HFF-Myc (cell line): ENCODE results near the gene GABBR2.

Experiments used
- DNase-seq: peaks from one replicate; pipeline ENCODE4 v3.0.0-alpha.2; 2011; ENCODE audit warnings: low read depth; ENCODE audit errors: extremely low read depth
- H3K4me3 ChIP-seq: replicated peaks from 2 replicates; pipeline ENCODE4 v1.5.1; 2011; ENCODE audit warnings: low read depth, mild to moderate bottlenecking, control low read depth, low read length
- CTCF ChIP-seq: IDR thresholded peaks from 2 replicates; pipeline ENCODE4 v1.5.1; 2012; ENCODE audit warnings: mild to moderate bottlenecking, low read depth, low read length, control low read depth; ENCODE audit errors: missing control alignments

The GABBR2 gene

GRCh38 chr9:98456156-98456613 is 252.6 kb downstream of the GABBR2 start:
- no peak for DNase-seq
- no peak overlapping the region for H3K4me3 ChIP-seq
- TF ChIP-seq CTCF = no peak

- TF ChIP-seq CTCF = no peak
- H3K4me3 ChIP-seq = no peak overlapping the region
- no peak for DNase-seq
These were observed 253.2 kb downstream of the GABBR2 start for GRCh38 chr9:98455256-98456155.

- TF ChIP-seq CTCF = no peak
- DNase-seq = no peak
- H3K4me3 ChIP-seq = no peak overlapping the region
These were observed 255.0 kb downstream of the GABBR2 start for GRCh38 chr9:98453589-98454311.

GRCh38 chr9:98451576-98451975 is 257.2 kb downstream of the GABBR2 start:
- no peak for DNase-seq
- H3K4me3 ChIP-seq = no peak overlapping the region
- TF ChIP-seq CTCF = no peak

- no peak for TF ChIP-seq CTCF
- DNase-seq = no peak
- H3K4me3 ChIP-seq = no peak overlapping the region
These were observed 258.2 kb downstream of the GABBR2 start for GRCh38 chr9:98450496-98450895.

GRCh38 chr9:98449871-98450270 is 258.9 kb downstream of the GABBR2 start:
- H3K4me3 ChIP-seq = no peak overlapping the region
- no peak for TF ChIP-seq CTCF
- no peak for DNase-seq
